Inferior parietal cortex (tissue), 1 donor: ENCODE data around the gene DGAT2.
"Not testable (repeated sequence)": the region's sequence is repeated elsewhere in the genome, so short reads cannot be mapped to it uniquely, and the experiment has no call there.

ENCODE experiments used
- DNase-seq: peaks from one replicate; pipeline ENCODE4 v3.0.0-alpha.2; 2016; ENCODE audit errors: extremely low spot score

DGAT2 gene, protein sequence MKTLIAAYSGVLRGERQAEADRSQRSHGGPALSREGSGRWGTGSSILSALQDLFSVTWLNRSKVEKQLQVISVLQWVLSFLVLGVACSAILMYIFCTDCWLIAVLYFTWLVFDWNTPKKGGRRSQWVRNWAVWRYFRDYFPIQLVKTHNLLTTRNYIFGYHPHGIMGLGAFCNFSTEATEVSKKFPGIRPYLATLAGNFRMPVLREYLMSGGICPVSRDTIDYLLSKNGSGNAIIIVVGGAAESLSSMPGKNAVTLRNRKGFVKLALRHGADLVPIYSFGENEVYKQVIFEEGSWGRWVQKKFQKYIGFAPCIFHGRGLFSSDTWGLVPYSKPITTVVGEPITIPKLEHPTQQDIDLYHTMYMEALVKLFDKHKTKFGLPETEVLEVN

DNA sequence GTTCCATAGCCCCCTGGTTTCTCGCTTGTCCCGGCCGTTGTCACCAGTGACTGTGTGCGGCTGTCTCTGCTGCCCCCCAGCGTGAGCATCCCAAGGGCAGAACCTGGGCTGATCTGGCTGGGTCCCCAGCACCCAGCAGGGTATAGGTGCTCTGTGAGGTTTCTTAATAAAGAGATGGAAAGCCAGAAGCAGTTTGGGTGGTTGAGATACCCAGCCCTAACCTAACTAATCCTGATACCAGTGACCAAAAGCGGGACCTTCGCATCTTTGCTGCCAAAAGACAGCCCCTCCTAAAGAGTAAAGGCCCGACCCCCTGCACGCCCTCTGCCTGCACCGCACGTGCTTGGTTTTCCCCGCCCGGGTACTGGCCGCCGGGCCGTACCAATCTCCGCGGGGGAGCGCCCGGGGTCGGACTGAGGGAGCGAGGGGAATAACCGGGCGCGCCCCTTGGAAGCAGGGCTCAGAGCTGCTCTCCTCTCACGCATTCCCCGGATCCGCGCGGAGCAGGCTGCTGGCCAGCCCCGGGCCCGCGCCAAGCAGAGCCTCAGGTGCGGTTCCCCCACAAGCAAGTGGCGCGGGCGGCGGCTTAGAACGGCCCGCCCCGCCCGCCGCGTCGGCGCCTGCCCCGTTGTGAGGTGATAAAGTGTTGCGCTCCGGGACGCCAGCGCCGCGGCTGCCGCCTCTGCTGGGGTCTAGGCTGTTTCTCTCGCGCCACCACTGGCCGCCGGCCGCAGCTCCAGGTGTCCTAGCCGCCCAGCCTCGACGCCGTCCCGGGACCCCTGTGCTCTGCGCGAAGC, at the start of gene DGAT2:
TSS of gene DGAT2 (plus strand) at position 667 of the 797 bp plus-strand sequence. CDS start 214 bp downstream, outside the sequence.
- DNase-seq = peak; percentile 55

DNA sequence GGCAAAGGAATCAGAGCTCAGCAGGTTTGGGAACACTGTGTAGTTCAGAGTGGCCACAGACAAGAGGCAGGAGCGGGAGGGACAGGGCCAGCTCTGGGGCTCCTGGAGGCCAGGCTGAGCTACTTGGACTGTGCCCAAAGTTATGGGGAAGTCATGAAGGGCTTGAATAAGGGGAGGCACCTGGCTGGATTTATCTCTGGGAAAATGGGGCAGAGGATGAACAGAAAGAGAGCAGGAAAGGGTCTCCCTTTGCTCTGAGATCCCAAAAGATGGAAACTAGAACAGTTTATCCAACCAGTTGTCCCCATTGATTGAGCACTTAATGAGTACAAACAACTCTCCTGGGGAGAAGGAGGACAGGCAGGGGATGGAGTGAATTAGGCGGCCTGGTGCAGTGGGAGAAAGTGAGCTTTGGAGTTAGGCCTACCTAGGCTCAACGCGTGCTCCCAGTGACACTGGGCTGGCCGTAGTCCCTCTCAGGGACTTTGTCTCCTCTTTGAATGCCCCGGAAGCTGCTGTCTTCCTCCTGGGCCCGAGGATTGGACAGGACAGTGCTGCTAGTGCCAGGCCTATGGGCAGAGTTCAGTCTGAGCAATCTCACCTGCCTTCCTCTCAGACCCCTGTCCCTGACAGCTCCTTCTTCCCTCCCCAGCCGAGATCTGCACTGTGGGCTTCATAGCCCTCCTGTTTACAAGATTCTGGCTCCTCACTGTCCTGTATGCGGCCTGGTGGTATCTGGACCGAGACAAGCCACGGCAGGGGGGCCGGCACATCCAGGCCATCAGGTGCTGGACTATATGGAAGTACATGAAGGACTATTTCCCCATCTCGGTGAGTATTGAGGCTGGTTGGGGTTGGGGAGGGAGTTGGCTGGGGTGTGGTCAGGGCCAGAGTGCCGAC, 49.0 kb upstream of the DGAT2 start:
- DNase-seq = no peak

DNA sequence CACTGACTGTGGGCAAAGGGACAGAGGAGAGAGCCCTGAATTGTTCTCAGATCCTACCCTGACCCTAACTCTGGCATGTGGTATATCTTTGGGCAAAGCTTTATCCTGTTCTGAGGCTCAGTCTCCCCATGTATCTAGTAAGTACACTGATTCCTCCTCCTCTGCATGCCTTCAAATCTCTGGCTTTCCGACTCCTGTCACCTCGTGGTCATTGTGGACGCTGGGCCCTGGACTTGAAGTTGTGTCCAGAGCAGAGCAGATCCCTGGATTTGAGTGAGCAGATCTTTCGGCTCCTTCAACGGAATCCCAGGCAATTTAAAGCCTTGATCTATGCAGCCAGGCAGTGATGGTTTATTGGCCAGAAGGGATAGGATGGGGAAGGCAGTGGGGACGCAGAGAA, 47.9 kb upstream of the DGAT2 start:
- DNase-seq = no peak

GRCh38 chr11:75721852-75722668, 46.5 kb upstream of the DGAT2 start:
- DNase-seq = no peak

DNA sequence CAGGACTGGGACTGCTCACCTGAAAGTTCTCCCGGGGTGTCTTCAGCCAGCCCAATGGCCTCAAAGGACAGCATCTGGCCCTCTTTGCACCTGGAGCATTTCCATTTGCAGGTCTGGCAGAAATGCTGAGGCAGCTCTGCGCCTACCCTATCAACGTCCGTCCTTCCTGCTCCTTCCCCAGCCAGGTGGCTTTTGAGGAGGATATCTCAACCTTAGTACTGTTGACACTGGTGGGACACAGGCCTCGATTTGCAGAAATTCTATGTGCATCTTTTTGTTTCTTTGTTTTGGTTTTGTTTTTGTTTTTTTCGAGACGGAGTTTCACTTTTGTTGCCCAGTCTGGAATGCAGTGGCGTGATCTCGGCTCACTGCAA, 45.9 kb upstream of the DGAT2 start:
- DNase-seq = no peak

DNA sequence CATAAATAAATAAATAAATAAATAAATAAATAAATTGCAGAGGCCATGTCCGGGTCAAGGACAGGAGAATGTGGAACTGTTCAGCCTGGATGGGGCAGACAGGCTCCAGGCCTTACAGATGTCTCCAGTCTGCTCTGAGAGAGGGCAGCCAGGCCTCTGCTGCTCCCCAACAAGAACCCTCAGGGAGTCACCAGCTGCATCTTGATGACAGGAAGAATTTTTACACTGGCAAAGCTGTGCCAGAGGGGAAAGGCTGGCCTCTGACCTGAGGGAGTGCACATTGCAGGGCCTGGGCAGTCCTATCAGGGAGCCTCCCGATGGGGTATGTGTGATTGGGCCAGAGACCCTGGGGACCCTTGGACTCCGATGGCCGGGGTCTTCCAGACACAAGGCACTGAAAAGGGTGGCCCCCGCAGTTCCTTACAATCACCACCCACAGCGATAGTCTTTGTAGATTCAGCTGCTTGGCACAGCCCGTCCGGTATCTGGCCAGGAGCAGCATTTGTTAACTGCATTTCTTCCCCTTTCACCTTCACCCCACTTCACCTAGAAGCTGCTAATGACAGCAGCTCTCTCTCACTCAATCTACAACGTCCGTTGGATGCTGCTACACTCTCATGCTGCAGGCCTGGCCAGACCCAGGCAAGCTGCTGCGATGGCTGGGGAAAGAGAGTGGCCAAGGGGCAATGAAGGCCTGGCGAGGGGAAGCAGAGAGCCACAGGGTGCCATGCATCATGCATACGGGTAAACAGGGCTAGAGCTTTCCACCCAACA, 42.8 kb upstream of the DGAT2 start:
- no peak for DNase-seq

GRCh38 chr11:75728992-75729391, 39.6 kb upstream of the DGAT2 start:
- no peak for DNase-seq

- no peak for DNase-seq
These were observed 37.5 kb upstream of the DGAT2 start for GRCh38 chr11:75731095-75731494.

- DNase-seq = no peak
These were observed 35.5 kb upstream of the DGAT2 start for GRCh38 chr11:75733071-75733430.

DNA sequence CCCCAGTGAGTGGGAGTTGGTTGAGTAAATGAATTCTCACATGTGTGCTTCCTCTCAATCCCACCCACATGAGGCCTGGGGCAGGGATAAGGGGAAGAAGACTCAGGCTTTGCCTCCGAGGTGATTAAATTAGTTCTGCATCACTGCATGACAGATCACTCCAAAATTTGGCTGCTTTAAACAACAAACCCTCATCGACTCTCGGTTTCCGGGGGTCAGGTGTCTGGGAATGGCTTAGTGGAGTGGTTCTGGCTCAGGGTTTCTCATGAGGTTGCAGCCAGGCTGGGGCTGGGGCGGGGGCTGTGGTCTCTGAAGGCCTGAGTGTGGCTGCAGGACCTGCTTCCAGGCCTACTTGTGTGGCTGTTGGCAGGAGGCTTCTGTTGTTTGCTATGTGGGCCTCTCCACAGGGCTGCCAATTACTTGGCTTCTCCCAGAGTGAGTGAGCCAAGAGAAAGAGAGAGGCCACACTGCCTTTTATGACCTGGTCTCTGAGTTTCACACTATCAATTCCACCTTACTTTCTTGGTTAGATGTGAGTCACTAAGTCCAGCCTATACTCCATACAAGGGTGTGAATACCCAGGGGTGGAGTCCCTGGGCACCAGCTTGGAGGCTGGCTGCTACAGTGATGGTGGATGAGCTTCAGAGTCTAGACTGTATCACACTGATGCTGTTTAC, 35.0 kb upstream of the DGAT2 start:
- no peak for DNase-seq

DNA sequence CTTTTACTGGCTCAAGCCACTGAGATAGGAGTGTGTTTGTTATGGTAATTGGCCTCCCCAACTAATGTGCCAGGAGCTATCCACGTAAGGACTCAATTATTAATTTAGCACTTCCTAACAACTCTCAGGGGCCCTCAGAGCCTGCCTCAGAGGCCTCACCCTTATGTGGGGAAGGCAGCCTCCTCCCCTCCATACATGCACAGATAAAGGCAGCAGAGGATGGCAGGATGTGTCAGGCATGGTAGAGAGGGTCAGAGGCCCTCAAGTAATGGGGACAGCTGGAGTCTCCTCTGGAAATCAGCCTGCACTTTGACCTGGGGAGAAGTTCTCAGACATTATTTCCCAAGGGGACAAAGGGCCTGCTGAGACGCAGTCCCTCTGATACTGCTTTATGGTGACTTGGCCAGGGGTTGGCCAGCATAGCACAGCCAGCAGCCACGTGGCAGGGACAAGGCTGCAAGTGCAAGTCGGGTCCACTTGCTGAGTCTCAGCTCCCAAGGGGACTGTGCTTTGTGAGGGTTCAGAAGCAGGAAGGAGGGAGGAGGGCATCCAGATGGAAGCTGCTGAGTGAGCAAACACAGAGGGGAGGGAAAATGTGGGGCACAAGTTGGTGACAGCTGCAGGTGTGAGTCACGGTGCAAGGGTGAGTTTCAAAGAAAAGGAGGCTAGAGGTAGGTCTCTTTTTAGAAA, 33.9 kb upstream of the DGAT2 start:
- DNase-seq = no peak

DNA sequence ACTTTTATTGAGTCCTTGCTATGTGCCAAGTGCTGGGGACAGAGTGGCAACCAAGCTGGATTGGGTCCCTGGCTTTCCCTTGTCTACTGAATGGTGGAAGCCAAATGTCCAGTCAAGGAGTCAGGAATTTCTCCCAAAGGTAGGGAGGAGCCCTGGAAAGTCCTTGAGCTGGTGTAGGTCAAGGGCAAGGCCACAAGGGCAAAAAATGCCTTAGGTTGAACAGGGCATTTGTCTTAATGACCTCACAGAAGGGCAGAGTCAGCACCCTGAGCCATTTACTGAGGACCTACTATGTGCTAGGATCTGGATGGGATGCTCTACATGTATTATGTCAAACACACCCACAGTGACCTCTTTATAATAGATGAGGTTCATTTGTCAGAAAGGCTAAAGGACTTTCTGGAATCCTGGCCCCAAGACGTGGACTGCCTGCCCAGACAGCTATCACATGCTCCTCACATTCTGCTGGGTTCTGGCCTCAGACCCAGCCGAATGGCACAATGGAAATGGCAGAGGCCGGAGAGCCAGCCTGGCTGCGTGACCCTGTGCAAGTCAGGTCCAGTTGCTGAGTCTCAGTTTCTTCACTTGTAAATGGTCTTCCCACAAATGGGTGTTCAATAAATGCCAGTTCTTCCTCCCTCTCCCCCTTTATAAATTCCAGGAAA, 33.3 kb upstream of the DGAT2 start:
- no peak for DNase-seq

GRCh38 chr11:75737314-75737713, 31.3 kb upstream of the DGAT2 start:
- no peak for DNase-seq

DNA sequence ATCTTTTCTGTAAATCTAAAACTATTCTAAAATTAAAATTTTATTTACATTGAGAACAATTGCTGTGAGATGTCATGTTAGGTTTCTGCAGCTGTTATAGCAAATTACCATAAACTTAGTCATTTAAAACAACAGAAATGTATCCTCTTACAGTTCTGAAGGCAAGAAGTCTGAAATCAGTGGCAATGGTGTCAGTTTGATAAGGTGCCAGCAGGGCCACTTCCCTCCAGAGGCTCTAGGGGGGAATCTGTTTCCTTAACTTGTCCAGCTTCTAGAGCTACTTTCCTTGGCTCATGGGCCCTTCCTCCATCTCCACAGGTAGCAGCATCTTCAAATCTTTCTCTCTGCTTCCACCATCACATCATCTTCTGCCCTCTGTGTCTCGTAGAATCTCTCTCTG, 27.9 kb upstream of the DGAT2 start:
- no peak for DNase-seq

- DNase-seq = not testable (repeated sequence)
These were observed 25.4 kb upstream of the DGAT2 start for GRCh38 chr11:75743159-75743558.

- no peak for DNase-seq
These were observed 24.6 kb upstream of the DGAT2 start for GRCh38 chr11:75743711-75744563.

DNA sequence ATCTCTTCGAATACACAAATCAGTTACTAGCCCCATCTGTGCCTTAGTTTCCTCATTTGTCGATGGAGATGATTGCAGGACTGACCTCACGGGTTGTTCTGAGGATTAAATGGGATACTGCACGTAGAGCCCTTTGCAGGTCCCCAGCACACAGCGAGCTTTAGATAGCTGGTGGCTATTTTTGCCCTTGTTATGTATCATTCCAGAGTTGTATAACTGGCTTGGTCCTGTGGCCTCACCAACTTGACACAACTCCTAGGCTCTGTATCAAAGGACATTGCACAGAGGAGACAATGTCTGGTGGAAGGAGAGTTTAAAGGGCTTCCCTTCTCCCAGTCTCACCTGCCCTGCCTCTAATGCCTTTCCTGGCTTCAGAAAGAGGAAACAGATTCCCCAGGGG, 22.8 kb upstream of the DGAT2 start:
- DNase-seq = no peak
